GM19240 (cell line): ENCODE data around the gene KCNF1.
"Not testable (repeated sequence)": the region's sequence is repeated elsewhere in the genome, so short reads cannot be mapped to it uniquely, and the experiment has no call there.

Experiments used
- DNase-seq: peaks from one replicate; pipeline ENCODE4 v3.0.0; 2011; ENCODE audit warnings: low spot score; ENCODE audit not compliant: insufficient read length

The KCNF1 gene

DNA sequence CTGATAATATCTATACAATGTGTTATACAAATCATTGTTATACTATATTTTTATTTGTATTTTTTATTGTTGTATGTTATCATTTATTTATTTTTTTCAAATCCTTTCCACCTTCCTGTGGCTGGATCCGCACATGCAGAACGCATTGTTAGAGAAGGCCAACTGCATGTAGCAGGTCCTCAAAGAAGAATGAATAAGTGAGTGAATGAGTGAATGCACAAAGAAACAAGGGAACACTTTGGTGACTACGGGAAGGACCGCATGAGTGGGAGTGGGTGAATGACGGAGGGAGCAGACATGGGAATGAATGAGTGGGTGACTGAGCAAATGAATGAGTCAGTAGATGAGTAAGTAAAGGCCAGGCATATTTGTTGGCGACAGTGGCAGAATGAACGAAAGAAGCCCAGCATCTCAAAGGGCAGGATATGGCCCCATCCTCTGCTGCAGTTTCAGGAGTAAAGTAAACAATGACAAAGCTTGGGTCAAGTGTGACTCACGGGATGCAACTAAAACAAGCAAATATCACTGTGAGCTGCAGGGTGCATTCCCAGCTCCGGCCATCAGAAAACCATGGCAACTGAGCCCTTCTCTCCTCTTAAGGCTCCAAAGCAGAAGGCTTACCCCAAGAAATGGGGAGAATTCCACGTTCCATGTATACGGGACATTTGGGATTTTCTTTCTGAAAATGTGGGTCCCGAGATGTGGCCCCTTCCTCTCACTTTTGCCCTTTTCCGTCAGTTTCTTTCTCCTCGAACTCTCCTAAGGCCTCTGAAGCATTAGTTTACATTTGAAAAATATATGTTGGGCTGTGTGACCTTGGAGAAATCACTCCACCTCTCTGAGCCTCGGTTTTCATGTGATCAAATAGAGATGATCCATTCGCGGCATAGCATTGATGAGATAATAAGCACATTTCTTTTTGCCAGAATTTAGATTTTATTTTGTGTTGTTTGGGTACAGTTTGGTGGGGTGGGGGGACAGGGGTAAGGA, 24.5 kb downstream of the KCNF1 start:
- no peak for DNase-seq

DNA sequence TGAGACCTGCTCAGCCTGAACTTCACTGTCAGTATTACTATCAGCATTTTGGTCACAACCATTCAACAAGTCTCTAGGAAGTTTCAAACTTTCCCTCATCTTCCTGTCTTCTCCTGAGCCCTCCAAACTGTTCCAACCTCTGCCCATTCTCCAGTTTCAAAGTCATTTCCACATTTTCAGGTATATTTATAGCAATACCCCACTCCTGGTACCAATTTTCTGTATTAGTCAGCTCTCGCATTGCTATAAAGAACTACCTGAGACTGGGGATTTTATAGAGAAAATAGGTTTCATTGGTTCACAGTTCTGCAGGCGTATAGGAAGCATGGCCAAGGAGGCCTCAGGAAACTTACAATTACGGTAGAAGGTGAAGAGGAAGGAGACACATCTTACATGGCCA, 27.3 kb downstream of the KCNF1 start:
- DNase-seq: no peak

DNA sequence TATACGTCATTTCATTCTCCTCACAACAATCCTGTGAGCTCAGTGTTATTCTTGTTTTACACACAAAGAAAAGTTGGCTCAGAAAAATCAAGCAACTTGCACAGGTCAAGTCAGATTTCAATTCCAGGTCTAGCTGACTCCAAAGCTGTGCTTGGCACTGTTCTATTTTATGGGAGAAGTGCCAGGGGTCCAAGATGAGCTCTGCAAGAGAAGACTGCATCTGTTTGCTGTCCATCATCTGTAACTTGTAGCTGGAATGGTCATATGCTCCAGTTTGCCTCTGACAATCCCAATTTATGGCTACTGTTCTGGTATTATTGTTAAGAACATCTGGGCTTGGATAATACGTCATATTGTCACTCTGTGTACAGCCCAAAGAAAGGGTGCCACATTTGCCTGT, 28.9 kb downstream of the KCNF1 start:
- DNase-seq: no peak

DNA sequence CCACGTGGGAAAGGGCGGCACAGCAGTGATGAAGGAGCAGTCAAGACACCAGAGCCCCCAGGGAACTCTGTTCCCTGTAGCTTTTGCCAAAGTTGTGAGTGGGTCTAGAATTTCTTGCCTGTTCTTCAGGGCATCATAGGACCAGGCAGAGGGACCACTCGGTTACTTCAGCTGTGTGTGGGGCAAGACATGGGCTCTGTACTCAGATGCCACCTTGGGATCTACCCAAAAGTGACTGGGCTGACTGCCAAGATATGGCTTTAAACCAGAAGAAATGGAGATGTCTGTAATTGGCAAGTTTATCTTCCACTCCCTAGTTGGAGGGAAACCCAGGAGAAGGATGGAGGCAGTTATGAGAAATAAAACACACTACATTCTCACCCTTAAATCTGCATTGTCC, 29.6 kb downstream of the KCNF1 start:
- no peak for DNase-seq

DNA sequence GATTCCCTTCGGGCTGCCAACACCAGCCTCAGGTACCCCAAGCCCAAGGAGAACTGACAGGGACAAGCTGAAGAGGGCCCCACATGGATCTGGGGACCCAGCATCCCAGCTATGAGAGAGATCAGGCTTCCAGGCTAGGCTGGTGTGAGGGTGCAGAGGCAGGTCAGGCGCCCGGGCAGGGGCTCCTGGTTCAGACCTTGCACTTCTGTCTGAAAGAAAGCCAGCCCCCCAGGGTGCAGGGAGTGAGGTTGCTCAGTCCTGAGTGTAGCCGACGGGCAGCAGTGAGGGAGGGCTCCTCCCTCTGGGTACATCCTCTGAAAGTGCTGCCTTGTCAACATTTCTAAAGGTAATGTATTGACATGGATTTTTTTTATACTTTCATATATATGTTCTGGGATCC, 33.1 kb downstream of the KCNF1 start:
- no peak for DNase-seq

DNA sequence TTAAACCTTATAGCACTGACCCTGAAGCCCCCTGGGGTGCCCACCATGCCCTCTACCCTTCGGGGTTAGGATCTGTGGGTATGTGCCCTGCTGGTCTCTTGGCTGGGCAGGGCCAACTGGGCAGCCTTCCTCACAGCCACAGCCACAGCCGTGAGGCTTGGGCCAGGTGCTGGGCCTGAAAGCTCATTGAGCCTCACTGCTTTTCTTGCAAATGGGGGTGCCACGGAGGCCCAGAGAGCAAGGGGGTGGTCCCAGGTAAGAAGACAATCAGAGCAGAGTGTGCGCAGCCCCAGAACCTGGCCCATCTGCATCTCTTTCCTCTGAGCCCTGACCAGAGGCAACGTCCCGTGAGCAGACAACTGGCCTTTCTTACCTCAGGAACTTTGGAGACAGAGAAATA, 34.7 kb downstream of the KCNF1 start:
- no peak for DNase-seq

DNA sequence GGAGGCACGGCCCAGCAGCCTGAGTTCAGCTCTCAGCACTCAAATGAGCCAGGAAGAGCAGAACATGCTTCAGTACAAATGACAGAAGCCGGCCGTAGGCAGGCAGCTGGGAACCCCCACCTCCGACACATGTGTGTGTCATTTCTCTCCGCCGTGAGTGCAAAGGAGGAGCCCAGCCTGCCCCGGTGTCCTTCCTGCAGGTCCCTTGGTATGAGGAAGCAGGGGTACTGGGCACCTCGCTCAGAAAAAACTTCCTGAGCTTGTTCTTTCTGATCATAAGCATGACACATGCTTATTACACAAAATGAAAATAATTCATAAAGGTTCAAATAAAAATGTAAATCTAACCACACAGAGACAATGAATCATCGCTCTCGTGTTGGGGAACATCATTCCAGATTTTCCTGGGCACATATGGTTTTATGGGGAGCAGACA, 35.3 kb downstream of the KCNF1 start:
- no peak for DNase-seq

DNA sequence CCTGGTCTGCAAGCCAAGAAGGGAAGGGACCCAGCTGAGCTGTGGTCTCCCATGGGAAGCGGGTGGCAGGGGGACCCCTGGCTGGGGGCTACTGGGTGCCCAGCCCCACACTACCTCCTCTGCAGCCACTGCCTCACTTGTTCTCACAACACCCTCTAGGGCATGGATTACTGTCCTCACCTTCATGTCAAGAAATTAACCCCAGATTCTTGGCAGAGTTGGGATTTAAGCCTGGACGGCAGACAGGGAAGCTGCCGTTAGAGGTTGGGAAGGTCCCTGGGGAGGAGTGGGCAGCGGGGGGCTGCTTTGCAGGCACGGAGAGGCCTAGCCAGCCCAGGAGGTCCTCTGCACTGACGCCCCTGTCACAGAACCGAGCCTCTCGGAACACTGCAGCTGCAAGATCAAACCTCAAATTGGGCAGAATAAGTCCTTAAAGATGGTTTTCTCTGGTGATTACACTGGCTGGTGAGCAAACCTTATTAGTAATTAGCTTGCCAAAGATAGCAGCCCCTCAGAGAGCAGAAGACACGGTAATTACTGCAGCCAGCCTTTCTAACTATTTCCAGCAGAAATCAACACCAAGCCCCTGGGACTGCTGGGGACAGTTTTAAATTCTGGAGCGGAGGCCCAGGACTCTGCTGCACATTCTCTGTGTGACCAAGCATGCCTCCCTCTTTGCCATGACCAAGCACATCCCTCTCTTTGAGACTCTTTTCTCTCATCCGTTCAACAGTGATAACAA, 35.9 kb downstream of the KCNF1 start:
- no peak for DNase-seq

DNA sequence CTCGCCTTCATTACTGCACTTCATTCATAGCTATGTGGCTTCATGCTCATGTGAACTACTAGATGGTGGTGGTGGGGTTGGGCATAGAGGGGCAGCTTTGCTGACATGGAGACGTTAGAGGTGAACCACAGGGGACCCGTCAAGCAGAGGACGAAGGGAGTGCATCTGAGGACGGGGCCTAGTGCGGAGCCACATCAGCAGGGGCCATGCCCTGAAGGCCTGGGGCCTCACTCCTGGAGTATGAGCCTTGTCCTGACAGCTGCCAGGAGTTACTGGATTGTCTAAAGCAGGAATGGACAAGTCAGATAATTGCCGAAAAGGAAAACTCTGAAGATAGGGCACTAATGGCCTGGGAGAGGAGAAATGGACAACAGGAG, 36.4 kb downstream of the KCNF1 start:
- no peak for DNase-seq

DNA sequence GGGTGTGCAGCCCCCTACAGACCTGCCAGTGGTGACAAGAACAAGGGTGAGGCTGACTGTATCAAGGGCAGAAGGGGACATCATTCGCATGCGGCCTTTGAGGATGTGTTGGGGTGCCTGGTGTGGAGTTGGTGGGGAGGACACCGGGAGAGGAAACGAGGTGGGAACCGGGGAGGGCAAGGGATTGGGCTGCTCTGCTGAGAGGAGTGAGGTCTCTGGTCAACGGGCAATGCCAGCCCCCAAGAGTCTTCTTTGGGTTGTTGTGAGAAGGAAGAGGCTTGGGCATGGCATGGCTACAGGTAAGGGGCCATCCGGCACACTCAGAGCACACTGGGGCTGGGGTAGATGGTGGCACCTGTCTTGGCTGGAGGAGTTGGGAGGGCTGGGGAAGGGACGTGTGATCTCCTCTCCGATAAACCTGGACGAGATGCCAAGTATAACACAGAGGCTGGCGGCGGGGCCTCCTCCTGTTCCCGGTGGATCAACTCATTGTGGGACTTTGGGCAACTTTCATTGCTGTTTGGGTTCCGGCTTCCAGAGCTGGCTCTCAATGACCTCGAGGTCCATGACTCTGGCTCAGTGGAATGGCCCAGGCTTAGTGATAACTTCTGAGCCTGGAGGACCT, 37.0 kb downstream of the KCNF1 start:
- DNase-seq: no peak

DNA sequence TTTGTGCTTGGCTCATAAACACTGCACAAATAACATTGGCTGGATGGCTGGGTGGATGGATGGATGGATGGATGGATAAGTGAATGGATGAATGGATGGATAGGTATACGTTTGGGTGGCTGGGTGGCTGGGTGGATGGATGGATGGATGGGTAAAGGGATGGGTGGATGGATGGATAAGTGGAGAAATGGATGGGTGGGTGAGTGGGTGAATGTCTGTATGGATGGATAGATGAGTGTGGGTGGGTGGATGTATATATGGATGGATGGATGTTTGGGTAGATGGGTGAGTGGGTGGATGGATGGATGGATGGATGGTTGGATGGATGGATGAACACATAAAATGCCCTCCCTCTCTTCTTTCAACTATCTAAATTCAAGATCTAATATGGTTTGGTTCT, 38.1 kb downstream of the KCNF1 start:
- DNase-seq: no peak

DNA sequence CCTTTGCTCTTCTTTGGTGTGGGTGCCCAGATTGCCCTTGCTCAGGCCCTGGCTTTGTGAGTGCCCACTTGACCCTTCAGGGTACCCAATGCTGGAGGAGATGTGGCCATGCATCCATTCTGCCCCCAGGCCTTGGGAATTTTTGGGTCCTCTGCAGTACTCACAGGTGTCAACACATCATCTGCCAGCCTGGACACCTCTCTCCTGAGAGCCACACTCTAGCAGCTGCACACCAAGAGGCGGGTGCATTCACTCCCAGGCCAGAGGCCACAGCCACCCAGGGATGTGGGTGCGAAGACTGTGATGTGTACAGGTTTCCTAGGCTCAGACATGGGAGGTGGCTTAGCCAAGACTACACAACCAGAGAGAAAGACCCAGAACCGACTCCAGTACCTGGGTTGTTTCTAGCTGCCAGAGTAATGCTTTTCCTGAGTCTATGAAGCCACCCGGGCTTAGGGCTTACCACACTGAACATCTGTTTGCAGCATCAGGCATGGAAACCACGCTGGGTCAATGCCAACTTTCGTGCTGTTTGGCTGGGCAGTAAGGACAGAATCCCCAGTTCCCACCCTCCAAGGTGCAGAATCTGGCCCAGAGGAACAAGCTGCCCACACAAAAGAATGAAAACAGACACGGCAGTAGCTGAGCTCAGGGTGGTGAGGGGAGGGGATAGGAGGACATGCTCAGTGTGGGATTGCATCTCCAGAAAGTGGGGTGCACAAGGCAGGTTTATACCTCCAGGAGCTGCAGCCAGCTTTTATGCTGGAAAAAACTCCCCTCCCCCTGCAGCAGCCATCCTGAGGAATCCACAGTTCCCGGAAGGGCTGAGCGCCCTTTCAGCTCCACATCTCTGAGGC, 40.1 kb downstream of the KCNF1 start:
- DNase-seq: no peak

DNA sequence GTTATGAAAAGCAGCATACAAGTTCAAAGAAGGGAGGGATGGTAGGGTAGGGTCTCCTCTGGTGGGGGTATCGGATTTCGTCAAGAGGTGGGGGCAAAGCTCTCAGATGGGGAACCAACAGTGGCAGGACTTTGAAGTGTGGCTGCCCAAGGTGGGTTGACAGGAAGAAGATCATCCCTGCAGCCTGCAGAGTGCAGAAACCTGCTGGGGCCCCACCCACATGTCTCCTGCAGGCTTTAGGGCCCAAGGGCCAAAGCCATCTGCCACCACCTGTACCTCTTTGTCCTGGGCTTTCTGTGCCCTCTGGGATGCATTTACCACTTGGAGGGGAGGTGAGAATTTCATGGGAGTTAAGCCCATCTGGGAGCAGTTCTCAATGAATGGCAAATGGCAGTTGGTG, 42.7 kb downstream of the KCNF1 start:
- DNase-seq: no peak

DNA sequence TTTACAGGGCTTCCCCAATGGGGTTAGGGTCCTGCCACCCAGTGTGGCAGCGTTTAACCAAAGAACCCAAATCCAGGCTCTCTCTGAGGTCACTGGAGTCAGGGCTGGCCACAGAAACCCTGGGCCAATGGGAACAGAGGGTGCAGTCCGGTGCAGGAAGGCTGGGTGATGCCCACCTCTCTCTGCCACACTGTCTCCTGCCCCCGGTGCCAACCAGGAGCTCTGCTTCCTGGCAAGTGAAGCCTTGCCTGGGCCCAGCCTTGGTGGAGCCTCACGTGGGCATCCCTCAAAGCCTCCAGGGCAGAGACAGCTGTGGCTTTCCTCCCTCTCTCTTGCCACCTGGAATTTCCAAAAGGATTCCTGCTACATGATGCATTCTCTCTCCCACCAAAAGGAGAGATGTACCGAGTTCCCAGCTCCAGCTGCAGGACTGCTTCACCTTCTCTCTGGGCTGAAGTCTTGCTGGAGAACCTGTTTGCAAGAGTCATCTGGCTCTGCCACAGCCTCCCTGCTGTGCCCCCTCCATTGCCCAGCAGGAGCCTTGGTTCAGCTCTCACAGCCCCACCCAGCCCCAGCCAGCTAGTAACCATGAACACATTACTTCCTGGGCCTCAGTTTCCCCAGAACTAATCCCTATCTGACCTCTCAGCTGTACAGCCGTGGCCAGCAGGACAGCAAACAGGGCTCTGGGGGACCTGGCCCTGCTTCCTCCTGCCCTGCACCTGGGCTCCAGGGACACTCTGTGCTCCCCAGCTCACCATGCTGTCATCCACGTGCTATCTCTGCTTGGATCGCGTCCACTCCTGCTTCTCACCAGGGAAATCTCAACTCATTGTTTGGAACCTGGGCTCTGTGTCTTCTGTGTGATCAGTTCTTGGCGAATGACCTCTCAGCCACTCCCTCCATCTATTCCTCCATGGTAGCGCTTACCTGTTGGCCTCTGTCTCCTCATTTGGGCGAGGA, 43.4 kb downstream of the KCNF1 start:
- no peak for DNase-seq

DNA sequence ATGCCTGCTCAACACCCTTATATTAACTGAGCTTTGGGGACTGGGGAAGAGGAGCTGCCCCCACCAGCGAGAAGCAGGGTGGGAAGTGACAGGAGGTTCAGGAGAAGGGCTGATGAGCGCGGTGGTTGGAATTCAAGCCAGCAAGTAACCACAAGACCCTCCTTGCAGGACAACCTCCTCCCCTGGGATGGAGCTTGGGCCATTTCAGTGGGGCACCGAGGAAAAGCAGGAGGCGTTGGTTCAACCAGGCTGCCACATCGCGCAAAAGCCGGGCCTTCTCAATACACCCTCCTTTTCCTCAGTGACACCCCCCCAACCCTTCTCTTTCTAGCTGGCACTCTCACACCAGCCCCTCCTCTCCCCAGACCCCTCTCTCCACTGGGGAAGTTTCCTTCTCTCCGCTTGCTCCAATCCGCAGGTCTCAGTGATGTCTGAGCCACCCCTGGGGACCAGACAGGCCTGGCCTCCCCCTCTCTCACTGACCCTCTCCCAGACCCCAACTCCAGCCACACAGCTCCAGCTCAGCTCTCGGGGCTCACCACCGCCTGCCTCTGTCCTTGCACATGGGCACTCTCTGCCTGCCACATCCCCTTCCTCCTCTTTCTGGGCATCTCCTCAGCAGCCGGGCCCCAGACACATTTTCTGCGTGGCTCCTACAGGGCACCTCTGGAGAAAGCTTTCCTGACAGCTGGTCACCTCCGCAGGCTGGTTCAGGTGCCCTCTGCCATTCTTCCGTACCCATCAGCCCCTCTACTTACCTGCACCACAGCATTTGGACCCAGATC, 44.5 kb downstream of the KCNF1 start:
- DNase-seq: no peak

DNA sequence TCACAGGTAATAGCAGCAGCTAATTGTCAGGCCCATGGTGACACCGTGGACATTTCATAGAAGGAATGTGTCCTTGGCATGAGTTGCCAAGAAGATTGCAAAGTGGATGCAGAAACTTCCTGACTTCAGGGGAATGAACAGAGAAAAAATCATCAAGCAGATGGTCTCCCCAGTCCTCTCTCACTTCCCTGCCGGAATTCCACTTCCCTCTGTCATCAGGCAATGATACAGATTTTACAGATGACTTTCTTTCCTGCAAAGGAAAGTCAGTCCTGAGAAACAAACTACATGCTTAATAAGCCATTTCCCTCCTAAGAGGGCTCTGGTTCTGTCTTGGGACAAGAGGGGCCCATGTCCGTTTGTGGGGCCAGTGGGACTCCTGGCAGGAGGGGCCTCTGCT, 45.7 kb downstream of the KCNF1 start:
- DNase-seq: no peak

DNA sequence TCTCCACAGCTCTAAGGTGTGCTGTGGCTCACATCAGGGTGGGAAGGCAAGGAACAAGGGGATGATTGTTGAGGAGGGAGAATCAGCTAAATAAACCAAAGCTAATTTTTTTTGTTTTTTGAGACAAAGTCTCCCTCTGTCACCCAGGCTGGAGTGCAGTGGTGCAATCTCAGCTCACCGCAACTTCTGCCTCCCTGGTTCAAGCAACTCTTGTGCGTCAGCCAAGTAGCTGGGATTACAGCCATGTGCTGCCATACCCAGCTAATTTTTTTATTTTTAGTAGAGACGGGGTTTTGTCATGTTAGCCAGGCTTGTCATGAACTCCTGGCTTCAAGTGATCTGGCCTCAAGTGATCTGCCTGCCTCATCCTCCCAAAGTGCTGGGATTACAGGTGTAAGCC, 46.7 kb downstream of the KCNF1 start:
- DNase-seq: not testable (repeated sequence)

DNA sequence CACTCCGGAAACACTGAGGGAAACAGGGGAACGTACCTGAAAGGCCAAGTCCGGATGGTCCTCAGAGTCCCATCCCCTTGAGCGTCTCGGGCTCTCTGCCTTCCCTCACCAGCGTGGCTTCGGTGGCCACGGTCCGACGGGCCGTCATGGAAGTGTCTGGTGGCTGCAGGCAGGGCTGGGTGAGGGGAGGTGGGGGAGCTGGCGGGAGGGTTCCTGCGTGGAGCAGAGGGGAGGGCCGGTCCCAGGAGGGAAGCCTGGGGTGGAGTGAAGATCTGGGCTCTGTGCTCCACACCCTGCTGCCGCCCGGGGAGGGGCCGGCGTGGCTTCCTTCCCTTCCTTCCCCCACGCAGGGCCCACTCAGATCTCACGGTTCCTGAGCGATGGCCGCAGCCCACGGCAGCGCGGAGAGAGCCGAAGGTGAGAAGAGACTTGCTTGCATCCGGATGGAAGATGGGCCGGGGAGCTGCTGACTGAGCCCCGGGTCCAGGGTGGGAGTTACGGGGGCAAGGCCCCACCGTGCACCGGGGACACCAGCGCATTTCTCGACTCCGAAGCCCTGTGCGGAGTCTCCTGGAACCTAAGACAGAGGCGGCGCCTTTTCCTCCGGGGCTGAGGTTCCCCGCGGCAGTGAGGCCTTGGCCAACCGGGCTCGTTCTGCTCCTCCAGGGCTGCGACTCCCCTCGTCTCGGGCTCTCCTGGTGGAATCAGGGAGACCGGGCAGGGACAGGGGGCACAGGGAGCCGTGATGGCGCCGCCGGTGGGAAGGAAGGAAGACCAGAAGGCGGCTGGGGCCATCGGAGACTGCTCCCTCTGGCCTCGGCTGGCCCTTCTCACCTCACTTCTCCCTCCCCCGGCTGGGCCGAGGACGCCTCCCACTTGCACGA, 49.1 kb downstream of the KCNF1 start:
- no peak for DNase-seq
